ENCODE measurements around the gene RASD1.

The RASD1 gene

DNA sequence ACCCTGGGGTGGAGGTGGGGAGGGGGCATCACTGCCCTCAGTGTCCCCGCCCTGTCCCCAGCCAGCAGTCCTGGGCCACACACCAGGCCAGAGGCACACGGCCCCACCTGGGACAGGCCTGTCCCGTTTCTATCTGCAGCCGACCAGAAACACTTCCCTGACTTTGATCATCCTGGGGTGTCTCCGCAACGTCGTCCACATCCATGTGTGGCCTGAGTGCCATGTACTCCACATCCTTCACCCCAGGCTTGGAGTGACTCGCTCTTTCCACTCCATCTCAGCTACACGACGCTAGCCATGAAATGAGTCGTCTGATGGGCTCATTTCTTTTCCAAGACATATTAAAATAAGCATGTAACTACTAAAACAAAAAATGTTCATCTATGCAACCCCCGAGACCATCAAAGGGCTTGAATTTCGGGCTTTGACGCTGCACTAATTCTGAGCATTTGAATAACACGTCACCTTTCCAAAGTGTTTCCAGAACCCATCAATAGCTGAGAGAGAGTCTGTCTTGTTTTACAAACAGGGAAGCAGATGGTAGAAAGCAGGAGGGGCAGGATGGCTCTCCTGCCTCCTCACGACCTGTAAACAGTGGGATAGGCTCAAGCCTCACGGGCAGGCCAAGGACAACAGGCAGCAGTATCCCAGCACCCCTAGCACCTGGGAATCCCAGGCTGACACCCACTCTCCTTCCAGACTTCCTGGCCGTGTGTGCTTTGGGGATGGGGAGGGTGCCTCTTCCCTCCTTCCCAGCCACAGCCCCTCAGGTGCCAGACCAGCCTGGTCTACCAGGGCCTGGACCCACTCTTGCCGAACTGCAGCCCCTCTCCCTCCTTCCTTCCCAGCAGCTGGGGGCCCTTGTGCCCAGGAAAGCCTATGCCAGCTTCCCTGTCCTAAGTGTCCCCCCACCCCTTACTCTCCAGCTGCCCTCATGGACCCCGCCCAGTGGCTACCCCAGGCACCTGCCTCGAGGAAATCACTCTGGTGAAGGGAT is 20.0 kb upstream of the RASD1 start:
- Histone ChIP-seq H3F3A (ENCODE audit: insufficient read depth, low read length) (no peaks in the 10 kb centered on the region), H4K20me1 (ENCODE audit: insufficient read depth, low read length) (no peaks in the 10 kb centered on the region), H3K27me3 (replicated peaks; ENCODE audit: insufficient read depth, low read length) (no peaks in the 10 kb centered on the region), H3K9me3 (replicated peaks; ENCODE audit: insufficient read depth, low read length) (no peaks in the 10 kb centered on the region), H3K4me3 (ENCODE audit: low read length) (no peak overlapping the region), H3K9ac (ENCODE audit: low read length) (no peak overlapping the region), H3K27ac (ENCODE audit: low read length) (no peak overlapping the region), H2AFZ (ENCODE audit: low read length) (no peak overlapping the region), H3K9me2 (replicated peaks; ENCODE audit: insufficient read depth, low read length) (no peaks in the 10 kb centered on the region), H3K4me1 (ENCODE audit: low read length) (no peaks in the 10 kb centered on the region), H3K36me3 (replicated peaks; ENCODE audit: insufficient read depth, low read length) (no peaks in the 10 kb centered on the region), H3K79me2 (ENCODE audit: low read length) (no peaks in the 10 kb centered on the region), H3K4me2 (ENCODE audit: low read depth, low read length) (no peak overlapping the region)
- no peak for DNase-seq
- TF ChIP-seq EZH2 (optimal IDR thresholded peaks at IDR 0.05; ENCODE audit: low read depth, low read length) (no peak), EZH2phosphoT487 (IDR thresholded peaks at IDR 0.05; ENCODE audit: low read length) (no peak)
- TF ChIP-seq, protein P1, sequence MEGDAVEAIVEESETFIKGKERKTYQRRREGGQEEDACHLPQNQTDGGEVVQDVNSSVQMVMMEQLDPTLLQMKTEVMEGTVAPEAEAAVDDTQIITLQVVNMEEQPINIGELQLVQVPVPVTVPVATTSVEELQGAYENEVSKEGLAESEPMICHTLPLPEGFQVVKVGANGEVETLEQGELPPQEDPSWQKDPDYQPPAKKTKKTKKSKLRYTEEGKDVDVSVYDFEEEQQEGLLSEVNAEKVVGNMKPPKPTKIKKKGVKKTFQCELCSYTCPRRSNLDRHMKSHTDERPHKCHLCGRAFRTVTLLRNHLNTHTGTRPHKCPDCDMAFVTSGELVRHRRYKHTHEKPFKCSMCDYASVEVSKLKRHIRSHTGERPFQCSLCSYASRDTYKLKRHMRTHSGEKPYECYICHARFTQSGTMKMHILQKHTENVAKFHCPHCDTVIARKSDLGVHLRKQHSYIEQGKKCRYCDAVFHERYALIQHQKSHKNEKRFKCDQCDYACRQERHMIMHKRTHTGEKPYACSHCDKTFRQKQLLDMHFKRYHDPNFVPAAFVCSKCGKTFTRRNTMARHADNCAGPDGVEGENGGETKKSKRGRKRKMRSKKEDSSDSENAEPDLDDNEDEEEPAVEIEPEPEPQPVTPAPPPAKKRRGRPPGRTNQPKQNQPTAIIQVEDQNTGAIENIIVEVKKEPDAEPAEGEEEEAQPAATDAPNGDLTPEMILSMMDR (IDR thresholded peaks at IDR 0.05; ENCODE audit: low read length), result no peak

DNA sequence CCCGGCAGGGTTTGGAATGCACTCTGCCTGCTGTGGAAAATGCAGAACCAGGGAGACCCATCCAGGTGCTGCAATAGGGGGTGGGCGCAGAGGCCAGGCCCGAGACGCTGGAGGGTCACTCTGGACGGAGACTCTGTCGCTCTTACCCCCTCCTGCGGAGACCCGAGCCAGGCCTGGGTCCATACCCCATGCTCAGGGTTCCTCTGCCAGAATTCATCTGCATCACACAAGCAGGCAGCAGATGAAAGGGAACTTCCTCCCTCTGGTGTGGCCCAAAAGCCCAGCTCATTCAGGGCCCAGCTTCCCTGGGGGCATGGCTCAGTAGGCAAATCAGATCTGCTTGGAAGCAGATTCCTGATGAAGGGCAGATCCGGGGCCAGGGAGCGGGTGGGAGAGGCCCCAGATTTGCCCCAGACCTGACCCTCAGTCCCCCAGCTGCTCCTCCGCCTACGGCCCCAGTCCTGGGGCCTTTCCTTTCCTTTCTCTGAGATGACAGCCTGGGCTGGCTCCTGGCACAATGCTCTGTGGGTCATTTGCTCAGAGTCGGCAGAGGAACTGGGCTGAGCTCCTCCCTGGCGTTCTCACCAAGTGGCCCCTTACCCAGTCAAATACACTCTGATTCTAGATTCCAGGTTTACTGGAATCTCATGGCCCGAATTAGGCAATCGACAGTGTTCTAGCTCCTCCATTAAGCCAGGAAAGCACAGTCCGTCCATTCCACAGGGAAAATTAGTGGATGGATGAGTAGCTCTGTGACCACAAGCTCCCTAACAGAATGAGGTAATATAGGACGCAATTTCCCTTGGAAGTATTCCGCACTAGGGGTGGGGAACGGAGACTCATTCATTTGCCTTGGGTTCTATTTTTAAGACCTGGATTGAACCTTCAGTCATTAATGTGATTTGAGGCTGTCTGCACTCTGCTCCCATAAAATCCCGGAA is 19.1 kb upstream of the RASD1 start:
- H3K79me2 ChIP-seq (ENCODE audit: low read length), result no peaks in the 10 kb centered on the region
- no peak overlapping the region for H3K4me3 ChIP-seq (ENCODE audit: low read length)
- no peaks in the 10 kb centered on the region for H3K9me2 ChIP-seq (replicated peaks; ENCODE audit: insufficient read depth, low read length)
- H3K9me3 ChIP-seq (replicated peaks; ENCODE audit: insufficient read depth, low read length), result no peaks in the 10 kb centered on the region
- no peaks in the 10 kb centered on the region for H3K36me3 ChIP-seq (replicated peaks; ENCODE audit: insufficient read depth, low read length)
- no peaks in the 10 kb centered on the region for H3K4me1 ChIP-seq (ENCODE audit: low read length)
- no peaks in the 10 kb centered on the region for H3F3A ChIP-seq (ENCODE audit: insufficient read depth, low read length)
- DNase-seq, result no peak
- H3K27me3 ChIP-seq (replicated peaks; ENCODE audit: insufficient read depth, low read length), result no peaks in the 10 kb centered on the region
- H3K4me2 ChIP-seq (ENCODE audit: low read depth, low read length), result no peak overlapping the region
- TF ChIP-seq, protein P1 (IDR thresholded peaks at IDR 0.05; ENCODE audit: low read length), result no peak
- no peak for TF ChIP-seq EZH2 (optimal IDR thresholded peaks at IDR 0.05; ENCODE audit: low read depth, low read length)
- no peak for TF ChIP-seq EZH2phosphoT487 (IDR thresholded peaks at IDR 0.05; ENCODE audit: low read length)
- H3K27ac ChIP-seq (ENCODE audit: low read length), result no peak overlapping the region
- H3K9ac ChIP-seq (ENCODE audit: low read length), result no peak overlapping the region
- no peaks in the 10 kb centered on the region for H4K20me1 ChIP-seq (ENCODE audit: insufficient read depth, low read length)
- no peak overlapping the region for H2AFZ ChIP-seq (ENCODE audit: low read length)

DNA sequence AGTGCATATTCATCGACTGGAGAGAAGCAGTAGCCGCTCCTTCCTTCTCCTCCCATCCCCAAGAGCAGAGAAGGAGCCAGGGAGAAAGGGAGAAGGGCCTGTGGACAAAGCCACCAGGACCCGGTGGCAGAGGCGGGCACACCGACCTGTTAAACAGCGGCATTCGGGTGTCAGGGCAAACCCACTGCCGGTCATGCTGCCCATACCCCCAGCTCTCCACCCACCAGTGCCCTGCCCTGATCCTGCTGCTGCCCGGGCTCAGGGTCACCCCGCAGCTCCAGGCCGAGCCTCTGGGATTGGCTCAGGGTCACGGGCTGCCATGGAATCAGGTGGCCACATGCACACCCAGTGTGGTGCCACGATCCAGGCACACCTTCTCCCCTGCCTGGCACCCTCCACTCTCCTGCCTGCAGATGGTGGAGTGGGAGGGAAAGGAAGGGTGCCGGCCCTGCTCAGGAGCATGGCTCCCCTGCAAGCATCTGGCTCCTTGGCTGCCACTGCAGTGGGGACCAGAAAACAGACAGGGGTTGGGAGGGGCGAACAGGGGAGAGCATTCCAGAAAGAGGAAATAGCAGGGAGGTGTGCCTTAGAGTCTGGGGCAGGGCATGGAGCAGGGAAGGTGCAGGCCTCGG is 18.3 kb upstream of the RASD1 start:
- Histone ChIP-seq H3K79me2 (ENCODE audit: low read length) (no peaks in the 10 kb centered on the region), H3K4me1 (ENCODE audit: low read length) (no peaks in the 10 kb centered on the region), H2AFZ (ENCODE audit: low read length) (no peak overlapping the region), H3K36me3 (replicated peaks; ENCODE audit: insufficient read depth, low read length) (no peaks in the 10 kb centered on the region), H3K27ac (ENCODE audit: low read length) (no peak overlapping the region), H4K20me1 (ENCODE audit: insufficient read depth, low read length) (no peaks in the 10 kb centered on the region), H3K4me2 (ENCODE audit: low read depth, low read length) (no peak overlapping the region), H3F3A (ENCODE audit: insufficient read depth, low read length) (no peaks in the 10 kb centered on the region), H3K27me3 (replicated peaks; ENCODE audit: insufficient read depth, low read length) (no peaks in the 10 kb centered on the region), H3K9ac (ENCODE audit: low read length) (no peak overlapping the region), H3K9me3 (replicated peaks; ENCODE audit: insufficient read depth, low read length) (no peaks in the 10 kb centered on the region), H3K4me3 (ENCODE audit: low read length) (no peak overlapping the region), H3K9me2 (replicated peaks; ENCODE audit: insufficient read depth, low read length) (no peaks in the 10 kb centered on the region)
- DNase-seq, result no peak
- no peak for TF ChIP-seq EZH2 (optimal IDR thresholded peaks at IDR 0.05; ENCODE audit: low read depth, low read length)
- TF ChIP-seq EZH2phosphoT487 (IDR thresholded peaks at IDR 0.05; ENCODE audit: low read length), result no peak
- TF ChIP-seq, protein P1 (IDR thresholded peaks at IDR 0.05; ENCODE audit: low read length), result no peak

All from MM.1S (cell line).